Epithelial cell of proximal tubule (primary cell): ENCODE data around the gene ZNF557. TPM values are rescaled to one million over a fixed set of nuclear protein-coding genes. Genes with fewer than 3 reads are reported as not detected.

Experiments used
- DNase-seq: peaks from one replicate; pipeline ENCODE4 v3.0.0-alpha.2; 2011; ENCODE audit warnings: low read depth
- H3K4me3 ChIP-seq: 2 replicates; pipeline ENCODE4 v1.5.1; 2011; ENCODE audit warnings: low read depth, mild to moderate bottlenecking, low read length
- CTCF ChIP-seq: conservative IDR thresholded peaks from 2 replicates; pipeline ENCODE4 v1.5.1; 2012; ENCODE audit warnings: low read depth, mild to moderate bottlenecking, low read length
- total RNA-seq: library from RNA; depleted of rRNA; stranded (reverse); fragments of >200 nt; gene quantifications from 2 replicates; pipeline ENCODE4 v1.2.3, GENCODE V29; 2015

Gene ZNF557
- total RNA-seq, 1 donor from 2014 or later = 5.2 TPM

- peak overlapping the region; percentile 66 for H3K4me3 ChIP-seq
- peak; percentile 50 for DNase-seq
- no peak for TF ChIP-seq CTCF
Measured at GRCh38 chr19:7098701-7099596, 29.4 kb downstream of the ZNF557 start.

- DNase-seq = no peak
- no peak for TF ChIP-seq CTCF
- H3K4me3 ChIP-seq = peak overlapping the region; percentile 66
Measured at GRCh38 chr19:7099597-7099921, 30.1 kb downstream of the ZNF557 start.

GRCh38 chr19:7101498-7102253 lies 32.2 kb downstream of the ZNF557 start:
- DNase-seq = no peak
- no peak for TF ChIP-seq CTCF
- H3K4me3 ChIP-seq = no peak overlapping the region

GRCh38 chr19:7104747-7105447 lies 35.4 kb downstream of the ZNF557 start:
- DNase-seq = no peak
- no peak for TF ChIP-seq CTCF
- H3K4me3 ChIP-seq = no peak overlapping the region

- no peak for TF ChIP-seq CTCF
- no peak for DNase-seq
- no peak overlapping the region for H3K4me3 ChIP-seq
Measured at GRCh38 chr19:7106711-7107657, 37.5 kb downstream of the ZNF557 start.

- no peak for DNase-seq
- H3K4me3 ChIP-seq = no peak overlapping the region
- TF ChIP-seq CTCF = no peak
Measured at GRCh38 chr19:7109678-7110289, 40.3 kb downstream of the ZNF557 start.
